H1 (cell line): ENCODE results near the gene DPH1. TPM values are rescaled to one million over a fixed set of nuclear protein-coding genes. Genes with fewer than 3 reads are reported as not detected.

Experiments
- CTCF ChIA-PET: fragments of 300-600 bp; sonication (Branson Sonifier 250); formaldehyde crosslinking; loops from one replicate; lab custom pipeline; 2021; ENCODE audit not compliant: partially characterized antibody; lab: Charles Lee
- POLR2A ChIA-PET: fragments of 300-600 bp; sonication (Branson Sonifier 250); formaldehyde crosslinking; loops from one replicate; lab custom pipeline; 2021; ENCODE audit warnings: inconsistent platforms; ENCODE audit not compliant: partially characterized antibody; lab: Charles Lee
- DNase-seq, 2 experiments: peaks; one replicate each; pipeline versions ENCODE4 v3.0.0 to v3.0.0-alpha.2; 2010 to 2022; ENCODE audit warnings: low spot score in 2 of 2, low read depth in 1 of 2, mixed read lengths in 1 of 2
- FAIRE-seq: peaks from 2 replicates; lab custom pipeline; 2011; peaks lifted over from hg19 to GRCh38; lab: Jason Lieb, UNC
- H2AFZ ChIP-seq: 2 replicates; pipeline ENCODE4 v1.8.1; 2012; ENCODE audit warnings: low read length, inconsistent platforms
- H2AK5ac ChIP-seq: 2 replicates; pipeline ENCODE4 v1.6.1; 2013; ENCODE audit warnings: low read depth, low read length
- H2BK120ac ChIP-seq: replicated peaks from 2 replicates; pipeline ENCODE3; 2013; ENCODE audit warnings: low read depth, low read length, inconsistent platforms
- H2BK12ac ChIP-seq: 2 replicates; pipeline ENCODE4 v1.6.1; 2013; ENCODE audit warnings: low read depth, low read length
- H2BK15ac ChIP-seq: 2 replicates; pipeline ENCODE4 v1.6.1; 2013; ENCODE audit warnings: low read length
- H2BK20ac ChIP-seq: 2 replicates; pipeline ENCODE4 v1.6.1; 2013; ENCODE audit warnings: low read length
- H2BK5ac ChIP-seq: 2 replicates; pipeline ENCODE4 v1.6.1; 2013; ENCODE audit warnings: low read depth, low read length
- H3K14ac ChIP-seq: 2 replicates; pipeline ENCODE4 v1.6.1; 2013; ENCODE audit warnings: inconsistent platforms; ENCODE audit not compliant: insufficient read length
- H3K18ac ChIP-seq: 2 replicates; pipeline ENCODE4 v1.6.1; 2013; ENCODE audit warnings: low read length; ENCODE audit errors: extremely low read depth
- H3K23ac ChIP-seq: 2 replicates; pipeline ENCODE4 v1.6.1; 2013; ENCODE audit warnings: inconsistent platforms; ENCODE audit not compliant: insufficient read length
- H3K23me2 ChIP-seq: 2 replicates; pipeline ENCODE4 v1.6.1; 2013; ENCODE audit warnings: low read depth, low read length
- H3K27ac ChIP-seq: 2 replicates; pipeline ENCODE4 v1.6.1; 2011; ENCODE audit warnings: low read depth, low read length, inconsistent platforms
- H3K27me3 ChIP-seq, 4 experiments: replicated peaks in 1 of 4; 1 replicate in 1 of 4; 2 replicates in 3 of 4; pipeline versions ENCODE4 v1.6.1 to v1.8.1; 2011 to 2013; ENCODE audit warnings: low read length in 3 of 4, mild to moderate bottlenecking in 3 of 4, inconsistent platforms in 2 of 4, mixed read lengths in 2 of 4, moderate library complexity in 1 of 4; ENCODE audit not compliant: control insufficient read depth in 3 of 4, insufficient read depth in 3 of 4; ENCODE audit errors: extremely low read depth in 1 of 4
- H3K36me3 ChIP-seq, 4 experiments: 2 replicates each; pipeline versions ENCODE4 v1.6.1 to v1.8.1; 2011 to 2013; ENCODE audit warnings: mild to moderate bottlenecking in 4 of 4, low read length in 3 of 4, moderate library complexity in 2 of 4, control low read depth in 1 of 4, inconsistent platforms in 1 of 4; ENCODE audit not compliant: insufficient read depth in 4 of 4, control insufficient read depth in 2 of 4
- H3K4ac ChIP-seq: replicated peaks from 2 replicates; pipeline ENCODE3; 2013; ENCODE audit warnings: low read length, low read depth, mixed read lengths, inconsistent platforms; ENCODE audit not compliant: insufficient read length
- H3K4me1 ChIP-seq, 4 experiments: replicated peaks in 1 of 4; 1 replicate in 1 of 4; 2 replicates in 3 of 4; pipeline versions ENCODE4 v1.6.1 to v1.8.1; 2011 to 2013; ENCODE audit warnings: low read length in 3 of 4, inconsistent platforms in 2 of 4, mixed read lengths in 1 of 4; ENCODE audit not compliant: insufficient read depth in 4 of 4, control insufficient read depth in 3 of 4
- H3K4me2 ChIP-seq, 2 experiments: 2 replicates each; pipeline versions ENCODE4 v1.6.1 to v1.8.1; 2011 to 2013; ENCODE audit warnings: low read depth in 2 of 2, low read length in 2 of 2, control low read depth in 1 of 2, inconsistent platforms in 1 of 2, mild to moderate bottlenecking in 1 of 2; ENCODE audit not compliant: insufficient read depth in 1 of 2
- H3K4me3 ChIP-seq, 4 experiments: fragments of 200-600, 300-600 bp in 1 of 4; sonication (generic), shearing (Covaris generic), sonication (Bioruptor Twin) in 1 of 4; 2 replicates each; pipeline versions ENCODE4 v1.5.1 to v1.8.1; 2011 to 2016; ENCODE audit warnings: low read length in 4 of 4, low read depth in 3 of 4, control low read depth in 2 of 4, inconsistent platforms in 2 of 4, mild to moderate bottlenecking in 2 of 4, mixed read lengths in 1 of 4, moderate library complexity in 1 of 4; ENCODE audit not compliant: insufficient read depth in 2 of 4; ENCODE audit errors: extremely low read depth in 1 of 4
- H3K56ac ChIP-seq: replicated peaks from 2 replicates; pipeline ENCODE3; 2013; ENCODE audit warnings: low read depth, mild to moderate bottlenecking, mixed read lengths, low read length, inconsistent platforms; ENCODE audit not compliant: insufficient read length
- H3K79me1 ChIP-seq: 2 replicates; pipeline ENCODE4 v1.6.1; 2013; ENCODE audit warnings: low read depth, low read length, control low read depth
- H3K79me2 ChIP-seq, 2 experiments: 2 replicates each; pipeline versions ENCODE4 v1.6.1 to v1.8.1; 2012 to 2013; ENCODE audit warnings: low read length in 2 of 2, mild to moderate bottlenecking in 2 of 2, inconsistent platforms in 1 of 2; ENCODE audit not compliant: insufficient read depth in 2 of 2, control insufficient read depth in 1 of 2
- H3K9ac ChIP-seq, 4 experiments: replicated peaks in 1 of 4; 1 replicate in 1 of 4; 2 replicates in 3 of 4; pipeline versions ENCODE4 v1.6.1 to v1.8.1; 2011 to 2013; ENCODE audit warnings: low read depth in 3 of 4, low read length in 3 of 4, control low read depth in 2 of 4, mild to moderate bottlenecking in 2 of 4, moderate library complexity in 2 of 4, inconsistent platforms in 1 of 4; ENCODE audit errors: extremely low read depth in 1 of 4
- H3K9me3 ChIP-seq, 2 experiments: 2 replicates each; pipeline versions ENCODE4 v1.6.1 to v1.8.1; 2012 to 2013; ENCODE audit warnings: mild to moderate bottlenecking in 2 of 2, moderate library complexity in 2 of 2, control low read depth in 1 of 2, inconsistent platforms in 1 of 2, low read depth in 1 of 2, low read length in 1 of 2, mixed read lengths in 1 of 2; ENCODE audit not compliant: insufficient read depth in 2 of 2
- H4K20me1 ChIP-seq, 2 experiments: replicated peaks in 1 of 2; 2 replicates each; pipeline versions ENCODE3 to v1.8.1; 2011 to 2013; ENCODE audit warnings: inconsistent platforms in 2 of 2, low read length in 2 of 2, mild to moderate bottlenecking in 1 of 2; ENCODE audit not compliant: insufficient read depth in 2 of 2, control insufficient read depth in 1 of 2
- H4K5ac ChIP-seq: 2 replicates; pipeline ENCODE4 v1.6.1; 2013; ENCODE audit warnings: low read length, low read depth, mixed read lengths, inconsistent platforms; ENCODE audit not compliant: insufficient read length
- H4K8ac ChIP-seq: 2 replicates; pipeline ENCODE4 v1.8.0; 2013; ENCODE audit warnings: mild to moderate bottlenecking, moderate library complexity, low read length, inconsistent platforms; ENCODE audit not compliant: insufficient read depth; ENCODE audit errors: extremely low read depth
- H4K91ac ChIP-seq: replicated peaks from 2 replicates; pipeline ENCODE3; 2013; ENCODE audit warnings: low read length, mixed read lengths, inconsistent platforms; ENCODE audit not compliant: insufficient read length
- HDAC2 ChIP-seq, 2 experiments: fragments of 300-600 bp in 1 of 2; sonication (generic) in 1 of 2; IDR thresholded peaks; 2 replicates each; pipeline ENCODE4 v1.6.1; 2011 to 2012; ENCODE audit warnings: low read depth in 2 of 2, low read length in 2 of 2, mild to moderate bottlenecking in 2 of 2, moderate library complexity in 2 of 2, borderline replicate concordance in 1 of 2, inconsistent platforms in 1 of 2
- TAF1 ChIP-seq: IDR thresholded peaks from 2 replicates; pipeline ENCODE4 v1.6.1; 2011; ENCODE audit warnings: mild to moderate bottlenecking, low read depth, low read length
- WGBS, 2 experiments: shearing (Covaris generic) in 1 of 2; methylation state at CpG; one replicate each; pipeline versions ENCODE4 v1.1.6 to v1.1.7; 2013 to 2015; ENCODE audit warnings: low lambda C conversion rate in 2 of 2, mixed read lengths in 2 of 2, inconsistent platforms in 1 of 2, low coverage in 1 of 2, missing lambda C conversion rate in 1 of 2; ENCODE audit not compliant: insufficient replicate concordance in 2 of 2, insufficient coverage in 1 of 2, insufficient read length in 1 of 2; ENCODE audit errors: extremely low coverage in 1 of 2, missing lambda C conversion rate in 1 of 2; 5-methylcytosine and 5-hydroxymethylcytosine counted together
- polyA plus RNA-seq, 7 experiments: library from polyadenylated mRNA; depleted of rRNA in 3 of 7; stranded (reverse) in 5 of 7; unstranded in 2 of 7; fragments of >200 nt in 5 of 7; fragments of 200-250 nt in 2 of 7; gene quantifications; 1 replicate in 5 of 7; 2 replicates in 1 of 7; 4 replicates in 1 of 7; pipeline versions ENCODE4 v1.2.1 to v1.2.3, GENCODE V29; 2011 to 2013; ENCODE audit warnings: missing spikeins in 2 of 7, mixed read lengths in 2 of 7
- total RNA-seq: library from RNA; stranded (reverse); fragmentation: NEBNext Ultra II Directional; extraction: Animal tissue kit (Norgen Biotek cat#: 25700); gene quantifications from 2 replicates; pipeline ENCODE4 v1.2.1, GENCODE V29; 2021

DPH1 gene
- total and polyA plus RNA-seq, 2 of the 8 experiments (the other 6 are each of a cell fraction or from before 2014, with no cell fraction given), result 24.9 to 30.0 TPM

GRCh38 chr17:1997289-1997926, 32.5 kb upstream of the DPH1 start:
- H3K18ac ChIP-seq, result no peak overlapping the region
- H4K91ac ChIP-seq, result no peak overlapping the region
- H2BK12ac ChIP-seq, result peak overlapping the region; percentile 10; the same call in 1 of the 2 replicates
- no peaks in the 10 kb centered on the region for H3K9me3 ChIP-seq
- no peak overlapping the region for H3K56ac ChIP-seq
- POLR2A ChIA-PET, result interaction anchor here (0.6 kb wide), 1 partner anchor 320 kb away, joined by 4 read pairs; no protein-coding TSS in a partner anchor
- peaks cover 8 to 28% (median 20%) of the 10 kb centered on the region in 4 experiments for H3K27me3 ChIP-seq
- peak overlapping the region; percentile 64 to 73 for H3K4me2 ChIP-seq
- H3K79me2 ChIP-seq, result no peaks in the 10 kb centered on the region
- H4K5ac ChIP-seq, result no peak overlapping the region
- H4K20me1 ChIP-seq, result no peaks in the 10 kb centered on the region
- no peak overlapping the region for H2BK120ac ChIP-seq
- no peak overlapping the region for H2AK5ac ChIP-seq
- peaks cover 4% of the 10 kb centered on the region; the same call in 1 of the 2 replicates for H3K23me2 ChIP-seq
- no peaks in the 10 kb centered on the region for H3K79me1 ChIP-seq
- 0 out of 2 replicates have a peak overlapping the region, but pooled peaks have one; percentile 74 for H2BK15ac ChIP-seq
- H3K4me3 ChIP-seq, result peak overlapping the region in 2 of 4 experiments; percentile 53 to 63; a peak in 5 of 8 replicates
- FAIRE-seq, result peak; percentile 58
- peaks cover 0 to 21% (median 12%) of the 10 kb centered on the region in 4 experiments; a peak in 6 of 7 replicates for H3K4me1 ChIP-seq
- CTCF ChIA-PET, result interaction anchor here (0.6 to 2.2 kb wide), 4 partner anchors 14 to 136 kb away, joined by 3 to 6 read pairs (median 4); partner anchors contain the start of gene RTN4RL1
- 0 out of 2 replicates have a peak overlapping the region, but pooled peaks have one; percentile 22 for H2BK20ac ChIP-seq
- no peak overlapping the region for H2BK5ac ChIP-seq
- no peaks in the 10 kb centered on the region for H3K36me3 ChIP-seq
- no peak overlapping the region for H2AFZ ChIP-seq
- no peak overlapping the region for H3K14ac ChIP-seq
- TF ChIP-seq TAF1 (no peak), HDAC2 (IDR thresholded peaks at IDR 0.05; ENCODE audit: borderline replicate concordance in 1 of 2, low read depth in 2 of 2, low read length in 2 of 2) (peak in 1 of 2 experiments; percentile 0; a peak in 1 of 4 replicates)
- TF ChIP-seq, all 59 proteins: peak for 1
- no peak overlapping the region for H3K4ac ChIP-seq
- H3K27ac ChIP-seq, result no peak overlapping the region
- no peak overlapping the region for H3K23ac ChIP-seq
- H4K8ac ChIP-seq, result no peak overlapping the region
- 59% methylated on average over 12 of the region's 22 CpGs; no CpG with 5 or more reads in 1 of the 2 experiments for WGBS, 2 experiments
- peak in 1 of 2 experiments; percentile 68 for DNase-seq
- H3K9ac ChIP-seq, result no peak overlapping the region
